ENCODE results near the gene PAM.

The PAM gene

DNA sequence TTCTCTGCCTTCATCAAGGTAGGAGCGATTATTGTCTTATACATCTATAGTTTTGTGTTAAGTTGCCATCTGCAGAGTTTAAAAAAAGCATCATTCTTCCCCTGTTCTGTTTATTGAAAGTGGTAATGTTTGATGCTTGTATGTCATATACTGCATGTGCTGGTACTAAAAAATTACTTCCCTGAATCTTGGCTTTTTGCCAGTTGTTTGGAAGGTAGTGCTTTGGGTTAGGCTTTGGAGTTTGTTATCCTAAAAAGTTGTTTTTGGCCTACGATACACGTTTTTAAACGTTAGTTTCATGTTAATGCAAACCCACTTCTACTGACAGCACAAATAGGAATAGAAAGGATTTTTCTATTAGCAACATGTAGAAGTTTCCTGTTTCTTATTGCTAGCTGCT, 206.6 kb downstream of the PAM start:
- no peak for DNase-seq (ENCODE audit: low read depth)

GRCh38 chr5:102965653-102966052, 210.5 kb downstream of the PAM start:
- TF ChIP-seq, protein P1, sequence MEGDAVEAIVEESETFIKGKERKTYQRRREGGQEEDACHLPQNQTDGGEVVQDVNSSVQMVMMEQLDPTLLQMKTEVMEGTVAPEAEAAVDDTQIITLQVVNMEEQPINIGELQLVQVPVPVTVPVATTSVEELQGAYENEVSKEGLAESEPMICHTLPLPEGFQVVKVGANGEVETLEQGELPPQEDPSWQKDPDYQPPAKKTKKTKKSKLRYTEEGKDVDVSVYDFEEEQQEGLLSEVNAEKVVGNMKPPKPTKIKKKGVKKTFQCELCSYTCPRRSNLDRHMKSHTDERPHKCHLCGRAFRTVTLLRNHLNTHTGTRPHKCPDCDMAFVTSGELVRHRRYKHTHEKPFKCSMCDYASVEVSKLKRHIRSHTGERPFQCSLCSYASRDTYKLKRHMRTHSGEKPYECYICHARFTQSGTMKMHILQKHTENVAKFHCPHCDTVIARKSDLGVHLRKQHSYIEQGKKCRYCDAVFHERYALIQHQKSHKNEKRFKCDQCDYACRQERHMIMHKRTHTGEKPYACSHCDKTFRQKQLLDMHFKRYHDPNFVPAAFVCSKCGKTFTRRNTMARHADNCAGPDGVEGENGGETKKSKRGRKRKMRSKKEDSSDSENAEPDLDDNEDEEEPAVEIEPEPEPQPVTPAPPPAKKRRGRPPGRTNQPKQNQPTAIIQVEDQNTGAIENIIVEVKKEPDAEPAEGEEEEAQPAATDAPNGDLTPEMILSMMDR (IDR thresholded peaks at IDR 0.05; ENCODE audit: insufficient read depth, low read depth, low read length, missing control alignments) = no peak
- DNase-seq (ENCODE audit: low read depth) = no peak
- no peak overlapping the region for H3K4me3 ChIP-seq (ENCODE audit: low read length)

More for the DNA sequence above, 206.6 kb downstream of the PAM start:
- TF ChIP-seq, protein P1 (IDR thresholded peaks at IDR 0.05; ENCODE audit: insufficient read depth, low read depth, low read length, missing control alignments) = no peak
- H3K4me3 ChIP-seq (ENCODE audit: low read length) = no peak overlapping the region

GRCh38 chr5:102969641-102970040, 214.5 kb downstream of the PAM start:
- TF ChIP-seq, protein P1 (IDR thresholded peaks at IDR 0.05; ENCODE audit: insufficient read depth, low read depth, low read length, missing control alignments) = no peak
- H3K4me3 ChIP-seq (ENCODE audit: low read length) = no peak overlapping the region
- no peak for DNase-seq (ENCODE audit: low read depth)

GRCh38 chr5:102971676-102972293, 216.7 kb downstream of the PAM start:
- TF ChIP-seq, protein P1 (IDR thresholded peaks at IDR 0.05; ENCODE audit: insufficient read depth, low read depth, low read length, missing control alignments) = peak; percentile 36
- peak; percentile 8 for DNase-seq (ENCODE audit: low read depth)
- H3K4me3 ChIP-seq (ENCODE audit: low read length) = no peak overlapping the region

- H3K4me3 ChIP-seq (ENCODE audit: low read length) = no peak overlapping the region
- TF ChIP-seq, protein P1 (IDR thresholded peaks at IDR 0.05; ENCODE audit: insufficient read depth, low read depth, low read length, missing control alignments) = no peak
- DNase-seq (ENCODE audit: low read depth) = no peak
Measured at GRCh38 chr5:102974177-102974576, 219.1 kb downstream of the PAM start.

DNA sequence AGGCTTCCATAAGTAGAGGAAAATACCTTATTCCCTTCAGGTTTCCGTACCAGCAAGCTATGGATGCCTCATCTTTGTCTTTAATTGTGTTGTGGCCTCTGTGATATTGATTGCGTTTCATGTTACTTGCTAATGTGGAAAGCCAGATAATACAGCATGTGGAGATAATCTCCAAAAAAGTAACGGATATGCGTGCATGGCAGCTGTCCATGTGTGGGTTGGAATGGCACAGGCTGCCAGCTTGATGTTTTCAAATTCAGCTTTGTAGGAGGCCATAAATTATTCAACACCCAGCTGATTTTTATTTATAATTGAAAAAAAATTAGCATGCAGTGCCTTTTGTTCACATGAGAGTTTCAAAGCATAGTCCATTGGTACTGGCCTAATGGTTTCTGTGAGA, 219.9 kb downstream of the PAM start:
- no peak overlapping the region for H3K4me3 ChIP-seq (ENCODE audit: low read length)
- TF ChIP-seq, protein P1 (IDR thresholded peaks at IDR 0.05; ENCODE audit: insufficient read depth, low read depth, low read length, missing control alignments) = no peak

More for the DNA sequence above, 219.9 kb downstream of the PAM start:
- DNase-seq (ENCODE audit: low read depth) = no peak
